Stimulated activated CD8-positive, alpha-beta memory T cell treated with anti-CD3 and anti-CD28 coated beads, Interleukin-2, amount 100 ng/mL, for 48 hours (primary cell): ENCODE measurements around the gene PDLIM3.
"Not testable (repeated sequence)": the region's sequence is repeated elsewhere in the genome, so short reads cannot be mapped to it uniquely, and the experiment has no call there.

ENCODE experiments used
- DNase-seq, 2 donors: peaks; one replicate each; pipeline ENCODE4 v3.0.0-alpha.2; 2020; ENCODE audit warnings: low read depth in 2 of 2

The PDLIM3 gene

GRCh38 chr4:185522451-185522850, 12.9 kb downstream of the PDLIM3 start:
- no peak for DNase-seq

- DNase-seq = no peak
Measured at GRCh38 chr4:185520119-185520518, 15.2 kb downstream of the PDLIM3 start.

GRCh38 chr4:185518494-185518893, 16.8 kb downstream of the PDLIM3 start:
- no peak for DNase-seq

GRCh38 chr4:185518069-185518468, 17.2 kb downstream of the PDLIM3 start:
- no peak for DNase-seq

- no peak for DNase-seq
Measured at GRCh38 chr4:185515248-185515647, 20.1 kb downstream of the PDLIM3 start.

GRCh38 chr4:185514182-185514697, 21.1 kb downstream of the PDLIM3 start:
- DNase-seq = no peak

- no peak for DNase-seq
Measured at GRCh38 chr4:185513489-185514181, 21.7 kb downstream of the PDLIM3 start.

- DNase-seq = no peak
Measured at GRCh38 chr4:185512516-185512915, 22.8 kb downstream of the PDLIM3 start.

- DNase-seq = not testable (repeated sequence)
Measured at GRCh38 chr4:185511243-185511642, 24.1 kb downstream of the PDLIM3 start.

- DNase-seq = no peak
Measured at GRCh38 chr4:185510806-185511205, 24.5 kb downstream of the PDLIM3 start.

GRCh38 chr4:185508181-185508580, 27.1 kb downstream of the PDLIM3 start:
- DNase-seq = no peak

- DNase-seq = no peak
Measured at GRCh38 chr4:185506422-185506821, 28.9 kb downstream of the PDLIM3 start.

GRCh38 chr4:185504098-185505047, 30.9 kb downstream of the PDLIM3 start:
- no peak for DNase-seq

GRCh38 chr4:185502386-185502785, 32.9 kb downstream of the PDLIM3 start:
- DNase-seq = no peak

- no peak for DNase-seq
Measured at GRCh38 chr4:185500576-185500975, 34.7 kb downstream of the PDLIM3 start.

GRCh38 chr4:185500035-185500434, 35.3 kb downstream of the PDLIM3 start:
- DNase-seq = no peak

- no peak for DNase-seq
Measured at GRCh38 chr4:185488650-185489049, 46.7 kb downstream of the PDLIM3 start.

GRCh38 chr4:185481401-185481800, 53.9 kb downstream of the PDLIM3 start:
- DNase-seq = no peak

GRCh38 chr4:185480016-185480732, 55.1 kb downstream of the PDLIM3 start:
- DNase-seq = no peak

- DNase-seq = no peak
Measured at GRCh38 chr4:185479507-185479971, 55.8 kb downstream of the PDLIM3 start.

GRCh38 chr4:185473247-185473646, 62.1 kb downstream of the PDLIM3 start:
- DNase-seq = no peak

- no peak for DNase-seq
Measured at GRCh38 chr4:185472103-185472542, 63.2 kb downstream of the PDLIM3 start.
